ENCODE results near the gene RAB40A.
"Not testable (repeated sequence)": the region's sequence is repeated elsewhere in the genome, so short reads cannot be mapped to it uniquely, and the experiment has no call there.

Gene RAB40A

GRCh38 chrX:103520386-103520785, 1.1 kb upstream of the RAB40A start:
- no peak for DNase-seq

DNA sequence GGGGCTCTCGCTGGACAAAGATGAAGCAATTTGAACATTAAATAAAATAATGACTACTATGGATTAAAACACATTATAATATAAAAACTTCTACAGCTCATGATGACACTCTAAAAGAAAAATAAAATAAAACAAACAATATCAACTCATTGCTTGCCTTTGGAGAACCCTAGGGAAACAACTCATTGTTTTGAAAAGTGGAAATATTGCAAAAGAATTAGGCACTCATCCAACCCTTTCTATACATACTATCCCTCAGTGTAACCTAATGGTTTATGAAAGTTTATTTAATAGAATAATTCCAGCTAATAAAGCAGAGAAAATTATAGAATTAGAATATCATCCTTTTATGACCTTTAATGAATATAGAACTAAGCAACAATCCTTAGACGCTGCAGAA, 718 bp downstream of the RAB40A start:
- no peak for DNase-seq

DNA sequence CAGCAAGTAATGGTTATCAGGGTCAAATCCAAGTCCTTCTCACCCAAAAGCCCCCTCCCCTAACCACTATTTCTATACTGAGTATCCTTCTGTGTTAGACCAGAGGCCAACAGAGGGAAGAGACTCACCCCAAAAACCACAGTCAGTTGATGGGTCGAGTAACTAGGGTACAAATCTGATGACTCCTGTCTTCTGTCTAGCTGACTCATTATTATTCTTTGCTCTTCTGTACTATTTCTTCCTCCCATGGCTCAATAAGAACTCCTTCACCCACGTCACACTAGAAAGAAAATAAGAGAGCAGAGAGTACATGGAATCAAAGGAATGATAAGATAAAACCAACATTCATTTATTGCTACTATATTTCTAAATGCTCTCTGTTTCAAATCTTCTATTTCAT, 2.0 kb downstream of the RAB40A start:
- DNase-seq = no peak

DNA sequence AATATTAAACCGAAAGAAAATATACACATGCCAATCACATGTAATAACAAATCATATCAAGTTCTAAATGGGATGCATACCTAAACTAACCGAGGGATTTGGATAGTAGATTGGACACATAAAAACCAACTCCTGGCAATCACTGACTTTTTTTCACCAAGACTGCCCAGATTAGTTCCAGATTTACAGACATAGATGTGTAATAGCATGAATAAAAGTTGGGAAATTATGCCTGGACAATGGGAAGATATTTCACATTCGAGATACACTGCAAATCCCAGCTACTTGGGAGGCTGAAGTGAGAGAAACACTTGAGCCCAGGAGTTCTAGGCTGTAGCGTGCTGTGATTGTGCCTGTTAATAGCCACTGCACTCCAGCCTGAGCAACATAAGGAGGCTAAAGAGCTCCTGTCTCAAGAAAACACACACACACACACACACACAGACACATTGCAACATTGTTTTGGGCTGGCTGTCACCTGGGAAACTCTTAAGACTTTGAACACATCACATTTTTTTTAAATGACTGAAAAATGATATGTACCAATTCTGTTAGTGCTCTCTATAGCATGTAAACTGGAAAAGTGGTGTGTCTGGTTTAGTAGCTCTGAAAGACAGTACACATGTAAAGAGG, 5.7 kb downstream of the RAB40A start:
- no peak for DNase-seq

DNA sequence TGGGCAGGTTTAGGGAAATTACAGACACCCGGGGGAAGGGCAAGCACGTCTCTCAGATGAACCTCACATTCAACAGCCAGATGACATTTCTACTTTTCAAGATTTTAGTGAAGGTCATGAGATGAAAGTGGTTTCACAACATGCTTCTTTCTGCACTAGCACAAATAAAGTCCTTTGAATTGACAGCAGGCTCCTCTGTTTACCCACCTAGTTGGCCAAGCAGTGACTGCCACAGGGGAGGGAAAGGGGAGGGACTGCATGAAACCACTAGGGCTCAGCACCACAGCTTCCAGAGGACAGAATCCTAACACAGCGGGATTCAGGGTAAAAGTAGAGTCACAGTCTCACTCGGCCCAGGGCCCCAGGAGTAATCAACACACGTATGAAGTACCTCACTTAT, 6.2 kb downstream of the RAB40A start:
- DNase-seq = no peak

DNA sequence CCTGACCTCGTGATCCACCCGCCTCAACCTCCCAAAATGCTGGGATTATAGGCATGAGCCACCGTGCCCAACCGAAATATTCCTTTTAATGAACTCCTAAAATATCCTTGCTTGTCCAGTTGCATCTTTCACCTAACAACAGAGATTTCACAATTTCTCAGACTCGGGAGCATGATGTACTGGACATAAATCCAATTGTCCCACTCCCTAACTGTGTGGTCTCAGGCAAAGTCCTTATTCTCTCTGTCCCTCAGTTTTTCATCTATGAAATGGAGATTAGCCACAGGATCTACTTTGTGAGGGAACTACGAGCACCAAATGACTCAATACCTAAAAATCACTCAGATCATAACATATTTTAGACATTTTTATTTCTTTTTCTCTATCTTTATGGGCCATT, 9.3 kb downstream of the RAB40A start:
- no peak for DNase-seq

DNA sequence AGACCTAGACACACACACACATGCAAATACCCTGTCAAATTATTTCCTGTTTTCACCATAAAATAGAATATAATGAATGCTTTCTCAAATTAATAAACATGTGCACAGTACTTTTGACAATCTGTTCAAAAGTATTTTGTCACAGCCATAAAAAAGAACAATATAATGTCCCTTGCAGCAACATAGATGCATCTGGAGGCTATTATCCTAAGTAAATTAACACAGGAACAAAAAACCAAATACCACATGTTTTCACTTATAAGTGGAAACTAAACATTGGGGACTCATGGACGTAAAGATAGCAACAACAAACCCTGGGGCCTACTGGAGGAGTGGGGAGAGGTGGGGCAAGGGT, 15.5 kb downstream of the RAB40A start:
- no peak for DNase-seq

DNA sequence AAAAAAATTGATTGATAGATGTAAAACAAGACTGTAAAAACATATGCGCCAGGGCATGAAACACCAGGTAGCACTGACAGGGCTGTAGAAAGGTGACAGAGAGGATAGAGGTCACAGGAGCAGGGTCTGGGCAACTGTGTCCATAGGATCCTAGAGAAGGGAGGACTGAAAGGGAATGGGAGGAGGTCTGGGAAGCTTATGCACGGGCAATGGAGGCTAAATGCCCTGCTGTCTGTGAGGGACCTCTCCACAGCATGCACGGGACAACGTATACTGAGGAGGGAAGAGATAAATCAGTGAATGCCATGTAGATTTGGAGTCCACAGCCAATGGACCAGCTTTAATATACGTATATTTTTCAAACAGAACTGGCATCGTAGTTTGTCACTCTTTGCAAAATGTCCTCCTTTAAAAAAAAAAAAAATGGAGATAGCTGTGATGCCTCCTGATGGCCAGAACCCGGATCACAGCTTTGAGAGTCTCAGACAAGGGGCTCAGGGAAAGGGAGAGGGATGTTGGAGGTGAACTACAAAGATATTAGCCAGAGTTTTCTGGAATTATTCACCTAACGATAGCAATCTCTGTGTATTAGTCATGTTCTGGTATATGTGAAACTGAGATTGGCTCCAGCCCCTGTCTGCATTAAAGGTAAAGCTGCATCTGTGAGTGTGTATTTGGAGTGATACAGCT, 16.0 kb downstream of the RAB40A start:
- no peak for DNase-seq

DNA sequence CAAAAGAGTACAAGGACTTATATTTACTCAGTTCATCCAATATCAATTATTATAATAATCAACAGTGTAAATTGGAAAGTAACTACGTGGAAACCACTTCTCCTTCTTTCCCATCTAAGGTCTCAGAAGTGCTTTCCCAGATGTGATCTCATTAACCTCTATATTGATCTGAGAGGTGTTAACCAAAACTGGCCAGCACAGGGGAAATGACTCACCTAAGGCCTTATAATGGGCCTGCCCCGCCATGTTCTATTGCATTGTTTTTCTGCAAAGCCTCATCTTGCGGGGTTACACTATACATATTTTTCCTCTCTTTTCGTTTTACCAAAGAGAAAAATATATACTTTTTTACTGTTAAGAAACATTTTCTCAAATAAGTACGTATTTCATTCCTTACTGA, 20.5 kb downstream of the RAB40A start:
- DNase-seq = no peak

- no peak for DNase-seq
Measured at GRCh38 chrX:103495786-103496185, 23.5 kb downstream of the RAB40A start.

GRCh38 chrX:103493578-103493977, 25.7 kb downstream of the RAB40A start:
- DNase-seq = not testable (repeated sequence)

GRCh38 chrX:103489733-103490132, 29.6 kb downstream of the RAB40A start:
- DNase-seq = not testable (repeated sequence)

- DNase-seq = no peak
Measured at GRCh38 chrX:103488794-103489193, 30.5 kb downstream of the RAB40A start.

DNA sequence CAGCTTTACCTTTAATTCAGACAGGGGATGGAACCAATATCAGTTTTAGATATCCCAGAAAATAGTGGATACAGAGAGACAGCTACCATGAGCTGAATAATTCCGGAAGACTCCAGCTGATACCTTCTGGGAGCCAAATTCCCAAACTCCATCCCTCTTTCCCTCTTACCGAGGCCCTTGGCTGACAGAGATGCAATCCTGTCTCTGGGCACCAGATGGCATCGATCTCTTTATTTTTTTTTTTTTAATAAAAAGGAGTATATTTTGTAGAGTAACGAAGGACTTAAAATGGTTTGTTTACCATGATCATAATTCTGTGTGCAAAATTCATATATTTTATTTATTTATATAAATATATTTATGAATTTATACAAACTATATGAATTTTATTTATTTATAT, 31.0 kb downstream of the RAB40A start:
- DNase-seq = no peak

DNA sequence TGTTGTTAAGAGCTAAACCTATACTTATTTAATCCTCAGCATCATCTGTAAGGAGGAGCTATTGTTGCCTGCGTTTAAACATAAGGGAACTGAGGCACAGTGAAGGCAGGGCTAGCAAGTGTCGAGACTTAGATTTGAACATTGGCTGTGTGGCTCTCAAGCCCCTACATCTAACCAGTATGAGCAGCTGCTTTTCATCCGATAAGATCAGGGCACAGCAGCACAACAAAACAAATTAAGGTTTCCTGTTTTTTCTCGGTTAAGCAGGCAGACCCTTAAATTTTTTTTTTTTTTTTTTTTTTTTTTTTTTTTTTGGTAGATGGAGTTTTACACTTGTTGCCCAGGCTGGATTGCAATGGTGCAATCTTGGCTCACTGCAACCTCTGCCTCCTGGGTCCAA, 35.6 kb downstream of the RAB40A start:
- no peak for DNase-seq

DNA sequence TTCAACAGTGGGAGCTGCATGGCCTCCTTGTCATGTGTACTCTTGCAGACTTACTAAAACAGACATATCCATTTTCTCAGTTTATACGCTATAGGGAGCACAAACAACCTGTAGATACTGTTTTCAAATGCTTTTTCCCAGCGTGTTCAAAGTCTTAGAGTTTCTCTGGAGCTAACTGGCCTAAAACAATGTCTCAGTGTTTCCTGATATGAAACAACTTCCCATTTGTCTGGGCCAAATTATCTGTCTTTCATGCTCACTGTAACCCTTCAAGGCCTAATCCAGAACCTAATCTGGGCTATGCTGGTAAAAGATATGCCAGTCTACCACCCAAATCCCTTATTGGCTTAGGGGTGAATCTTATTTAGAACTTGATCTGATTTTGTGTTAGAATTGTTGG, 38.8 kb downstream of the RAB40A start:
- no peak for DNase-seq

DNA sequence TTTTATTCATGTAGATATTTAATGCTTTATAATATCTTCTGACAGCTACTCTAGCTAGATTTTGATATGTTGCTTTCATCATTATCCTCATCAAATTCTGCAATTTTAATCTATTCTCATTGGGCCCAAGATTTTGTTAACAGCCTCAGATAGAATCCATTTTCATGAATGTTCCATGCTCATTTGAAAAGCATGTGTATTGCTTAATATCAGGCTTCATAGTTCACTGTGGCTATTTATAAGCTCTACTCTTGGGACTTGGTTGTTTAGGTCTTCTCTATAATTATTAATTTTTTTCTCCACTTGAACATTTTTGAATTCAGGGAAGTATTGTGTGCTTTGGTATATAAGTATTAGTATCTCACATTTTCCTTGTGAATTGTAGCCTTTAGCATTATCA, 41.8 kb downstream of the RAB40A start:
- no peak for DNase-seq

GRCh38 chrX:103475381-103475780, 43.9 kb downstream of the RAB40A start:
- no peak for DNase-seq

- not testable (repeated sequence) for DNase-seq
Measured at GRCh38 chrX:103469977-103470376, 49.3 kb downstream of the RAB40A start.

- no peak for DNase-seq
Measured at GRCh38 chrX:103467887-103468286, 51.4 kb downstream of the RAB40A start.

DNA sequence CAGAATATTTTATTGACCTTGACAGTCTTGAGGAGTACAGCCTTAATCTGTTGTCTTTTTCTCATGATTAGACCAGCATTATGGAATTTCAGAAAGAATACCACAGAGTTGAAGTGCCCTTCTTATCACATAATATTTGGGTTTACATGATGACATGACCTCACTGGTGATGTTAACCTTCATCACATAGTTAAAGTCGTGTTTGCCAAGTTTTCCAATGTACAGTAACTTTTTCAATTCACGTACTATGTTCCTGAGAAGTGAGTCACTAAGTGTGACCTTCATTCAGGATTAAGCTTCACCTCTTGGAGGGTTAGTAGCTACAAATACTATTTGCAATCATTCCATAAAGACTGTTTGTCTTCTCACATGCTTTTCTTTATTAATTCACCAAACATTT, 52.1 kb downstream of the RAB40A start:
- DNase-seq = no peak

DNA sequence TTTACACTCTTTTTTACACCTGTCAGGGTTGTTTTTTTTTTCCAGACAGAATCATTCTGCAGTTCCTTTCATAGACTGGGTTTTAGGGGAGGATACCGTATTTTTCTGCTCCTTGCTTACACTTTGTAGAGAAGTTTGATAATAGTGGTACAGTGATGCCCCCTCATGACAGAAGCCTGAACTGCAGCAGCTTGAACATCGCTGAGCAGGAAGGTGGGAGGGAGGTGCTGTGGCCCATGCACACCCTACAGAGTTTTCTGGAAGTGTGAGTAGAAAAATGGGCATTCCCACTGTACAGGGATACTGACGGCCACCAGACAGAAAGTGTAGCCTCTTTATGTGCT, 54.5 kb downstream of the RAB40A start:
- DNase-seq = peak; percentile 9

- peak; percentile 2 for DNase-seq
Measured at GRCh38 chrX:103464072-103464773, 55.1 kb downstream of the RAB40A start.

- DNase-seq = no peak
Measured at GRCh38 chrX:103461156-103461555, 58.1 kb downstream of the RAB40A start.
